HG02852 (cell line): ENCODE data around the gene CNGB1.
A peak's percentile ranks its signal among the peaks of the same experiment; 100 is the strongest.
"Not testable (repeated sequence)": the region's sequence is repeated elsewhere in the genome, so short reads cannot be mapped to it uniquely, and the experiment has no call there.

Experiments used
- ATAC-seq: cut with Tn5 transposase; IDR thresholded peaks from one replicate; pipeline ENCODE4 v1.9.1; 2021; ENCODE audit warnings: mild to moderate bottlenecking, moderate library complexity; ENCODE audit not compliant: unreplicated experiment

The CNGB1 gene

GRCh38 chr16:57997528-57998265 lies 26.8 kb upstream of the CNGB1 start:
- ATAC-seq = no peak

GRCh38 chr16:57997176-57997527 lies 26.2 kb upstream of the CNGB1 start:
- no peak for ATAC-seq

GRCh38 chr16:57996406-57997175 lies 25.7 kb upstream of the CNGB1 start:
- ATAC-seq = no peak

DNA sequence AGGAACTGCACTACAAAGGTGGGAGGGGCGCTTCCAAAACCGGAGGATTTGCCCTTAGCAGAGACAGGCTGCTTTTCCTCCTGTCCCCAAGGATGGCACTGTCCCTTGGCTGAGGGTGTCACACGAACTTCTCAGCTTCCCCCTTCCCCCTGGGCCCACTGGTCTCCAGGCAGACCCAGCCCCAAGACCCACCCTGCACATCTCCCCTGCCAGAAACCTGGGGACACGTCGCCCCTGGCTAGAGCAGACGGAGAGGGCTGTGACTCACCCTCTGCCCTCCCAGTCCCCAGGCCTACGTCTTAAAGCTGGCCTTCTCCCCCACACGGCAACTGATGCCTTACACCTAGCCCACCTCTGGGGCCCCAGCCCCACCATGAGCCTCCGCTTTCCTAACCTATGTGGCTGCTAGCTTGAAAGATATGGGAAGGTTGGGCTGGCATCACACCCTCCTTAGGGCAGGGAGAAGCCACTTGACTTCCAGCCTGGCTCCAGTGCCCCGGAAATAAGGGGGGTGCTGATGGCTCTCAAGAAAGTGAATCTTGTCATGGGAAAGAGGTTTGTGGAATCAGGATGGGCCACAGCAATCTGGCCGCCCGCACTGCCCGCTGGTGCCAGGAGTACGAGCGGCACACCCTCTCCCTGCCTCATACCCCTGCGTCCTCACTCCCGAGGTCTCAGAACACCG lies 24.9 kb upstream of the CNGB1 start:
- no peak for ATAC-seq

DNA sequence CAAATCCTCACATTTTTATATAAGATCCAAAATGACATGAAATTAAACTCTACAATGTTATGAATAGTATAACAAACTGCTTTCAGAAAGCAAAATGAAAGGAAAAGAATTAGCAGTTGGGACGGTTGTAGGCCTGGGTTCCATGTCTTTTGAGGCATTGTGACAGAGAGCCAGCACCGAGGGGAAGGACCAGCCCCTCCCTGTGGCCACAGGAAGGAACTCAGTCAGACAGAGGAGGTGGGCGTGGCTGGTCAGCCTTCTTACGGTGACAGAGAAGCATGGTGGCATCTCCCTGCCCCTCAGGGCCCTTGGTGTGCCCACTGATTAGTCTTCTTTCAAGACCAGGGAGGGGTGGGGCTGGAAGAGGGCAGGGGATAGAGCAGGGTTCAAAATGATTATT lies 23.9 kb upstream of the CNGB1 start:
- peak; percentile 54 for ATAC-seq

DNA sequence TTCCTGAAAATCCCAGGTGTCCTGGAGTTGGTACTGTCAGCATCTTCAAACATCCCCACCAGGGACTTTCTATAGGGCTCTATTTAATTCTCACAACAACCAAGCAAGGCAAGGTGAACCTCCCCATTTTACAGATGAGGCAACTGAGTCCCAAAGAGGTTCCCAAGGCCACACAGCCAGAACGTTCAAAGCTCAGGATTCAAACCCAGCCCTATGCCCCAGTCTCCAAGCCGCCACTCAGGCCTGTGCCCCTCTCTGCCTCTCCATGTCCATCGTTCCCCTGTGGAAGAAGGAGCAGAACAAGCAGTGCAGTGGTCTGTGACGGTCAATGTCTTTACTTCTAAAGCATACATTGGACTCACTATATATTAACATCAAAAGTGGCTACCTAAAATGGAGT lies 23.4 kb upstream of the CNGB1 start:
- no peak for ATAC-seq

GRCh38 chr16:57993897-57994296 lies 23.0 kb upstream of the CNGB1 start:
- ATAC-seq = no peak

GRCh38 chr16:57993438-57993837 lies 22.5 kb upstream of the CNGB1 start:
- ATAC-seq = no peak

DNA sequence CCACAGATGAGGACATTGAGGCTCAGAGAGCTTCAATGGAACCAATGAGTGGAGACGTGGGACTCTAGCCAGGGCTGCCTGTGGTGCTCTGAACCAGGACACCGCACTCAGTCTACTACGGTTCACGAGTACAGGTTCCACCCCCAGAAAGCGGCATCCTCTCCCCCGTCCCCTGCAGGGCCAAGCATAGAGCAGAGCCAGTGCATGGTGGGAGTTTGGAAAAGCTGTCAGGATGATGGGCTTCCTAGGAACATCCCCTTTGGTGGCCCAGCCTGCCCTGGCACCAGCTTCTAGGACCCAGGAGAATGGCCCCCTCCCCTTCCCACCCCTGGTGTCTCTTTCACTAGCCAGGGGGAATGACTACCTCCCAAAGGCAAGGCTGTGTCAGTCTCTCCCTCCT lies 21.2 kb upstream of the CNGB1 start:
- no peak for ATAC-seq

GRCh38 chr16:57991551-57992059 lies 20.7 kb upstream of the CNGB1 start:
- no peak for ATAC-seq

- ATAC-seq = no peak
These were observed 18.0 kb upstream of the CNGB1 start for GRCh38 chr16:57988929-57989328.

DNA sequence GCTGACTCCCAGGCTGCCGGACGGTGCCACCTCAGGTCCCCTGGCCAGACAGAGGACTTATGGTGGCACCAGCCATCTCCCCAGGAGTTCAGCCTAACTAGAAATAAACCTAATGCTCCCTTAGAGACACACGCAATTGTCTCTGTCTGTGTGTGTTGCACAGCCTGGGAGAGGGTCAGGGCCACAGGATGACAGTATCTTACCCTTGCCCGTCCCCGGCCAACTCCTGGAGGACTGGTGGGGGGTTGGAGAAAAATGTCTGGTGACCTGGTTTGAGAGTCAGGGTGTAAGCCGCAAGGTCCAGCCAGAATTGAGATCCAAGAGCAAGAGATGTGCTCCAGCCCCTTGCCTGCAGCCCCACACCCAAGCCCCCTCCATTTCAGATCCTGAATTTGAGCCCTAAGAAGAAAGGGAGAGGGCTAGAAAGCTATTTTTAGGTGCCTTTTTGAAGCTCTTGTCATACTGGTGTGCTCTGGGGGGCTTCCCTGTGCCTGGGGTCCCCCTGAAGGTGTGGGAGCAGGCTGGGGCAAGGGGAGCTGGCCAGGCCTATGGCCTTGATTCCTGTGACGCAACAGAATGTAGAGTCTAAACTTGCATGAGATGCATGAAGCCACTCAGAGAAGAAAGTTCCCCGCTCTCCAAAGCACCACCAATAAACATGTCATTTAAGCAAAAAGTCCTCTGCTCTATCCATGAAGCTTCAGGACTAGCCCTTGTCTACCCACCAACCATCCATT lies 16.7 kb upstream of the CNGB1 start:
- ATAC-seq = no peak

DNA sequence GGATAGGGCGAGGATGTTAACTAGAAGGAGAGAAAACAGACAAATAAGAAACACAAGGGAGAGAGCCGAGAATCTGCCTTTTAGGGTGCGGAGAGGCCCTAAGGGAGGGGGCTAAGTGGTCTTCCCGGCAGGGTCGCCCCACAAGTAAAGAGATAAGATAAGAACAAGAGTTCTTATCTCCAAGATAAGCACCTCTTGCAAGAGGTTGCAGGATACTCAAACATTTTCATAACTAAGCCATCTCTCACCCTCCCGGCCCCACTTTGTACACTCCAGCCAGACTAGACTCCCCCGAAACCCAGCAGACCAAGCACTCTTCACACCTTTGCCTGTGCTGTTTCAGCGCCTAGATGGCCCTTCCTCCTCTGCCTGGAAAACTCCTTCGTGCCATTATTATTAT lies 15.3 kb upstream of the CNGB1 start:
- ATAC-seq = no peak

DNA sequence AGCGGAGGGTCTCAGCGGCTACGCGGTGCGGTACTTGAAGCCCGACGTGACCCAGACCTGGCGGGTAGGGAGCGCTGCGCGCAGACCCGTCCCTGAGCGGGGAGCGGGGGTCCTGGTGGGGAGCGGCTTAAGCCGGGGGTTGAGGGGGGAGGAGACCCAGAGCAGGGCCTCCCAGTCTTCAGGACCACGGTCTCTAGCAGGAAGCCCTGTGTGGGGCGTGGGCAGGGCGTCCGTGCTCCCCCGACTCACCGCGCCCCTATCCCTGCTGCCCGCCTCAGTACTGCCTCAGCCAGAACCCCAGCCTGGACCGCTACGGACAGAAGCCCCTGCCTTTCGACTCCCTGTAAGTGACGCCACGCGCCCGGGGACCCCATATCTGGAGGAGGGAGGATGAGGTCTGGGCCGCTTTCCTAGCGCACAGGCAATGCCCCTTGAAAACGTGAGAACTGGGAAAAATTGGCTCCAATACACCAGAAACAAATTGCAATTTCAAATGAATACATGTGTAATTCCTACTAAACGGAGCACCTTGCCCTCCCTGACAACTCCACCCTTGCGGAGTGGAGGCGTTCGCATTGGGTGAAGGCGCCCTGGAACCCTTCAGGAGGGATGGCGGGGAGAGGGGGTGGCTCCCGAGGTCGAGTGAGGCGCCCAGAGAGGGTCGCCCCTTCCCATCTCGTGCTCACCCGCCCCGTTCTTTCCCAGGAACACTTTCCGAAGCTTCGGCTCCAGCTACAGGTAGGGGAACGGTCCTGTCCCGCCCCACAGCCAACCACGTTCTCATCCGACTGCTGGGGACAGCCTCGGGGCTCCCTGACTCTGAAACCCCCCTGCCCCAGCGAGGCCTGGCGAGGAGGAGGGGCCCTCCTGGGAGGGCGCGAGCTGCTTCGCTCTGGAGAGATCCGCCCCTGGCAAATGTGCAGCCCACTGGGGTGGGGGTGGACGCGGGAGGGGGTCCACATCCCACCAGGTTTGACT lies 14.6 kb upstream of the CNGB1 start:
- peak; percentile 13 for ATAC-seq

DNA sequence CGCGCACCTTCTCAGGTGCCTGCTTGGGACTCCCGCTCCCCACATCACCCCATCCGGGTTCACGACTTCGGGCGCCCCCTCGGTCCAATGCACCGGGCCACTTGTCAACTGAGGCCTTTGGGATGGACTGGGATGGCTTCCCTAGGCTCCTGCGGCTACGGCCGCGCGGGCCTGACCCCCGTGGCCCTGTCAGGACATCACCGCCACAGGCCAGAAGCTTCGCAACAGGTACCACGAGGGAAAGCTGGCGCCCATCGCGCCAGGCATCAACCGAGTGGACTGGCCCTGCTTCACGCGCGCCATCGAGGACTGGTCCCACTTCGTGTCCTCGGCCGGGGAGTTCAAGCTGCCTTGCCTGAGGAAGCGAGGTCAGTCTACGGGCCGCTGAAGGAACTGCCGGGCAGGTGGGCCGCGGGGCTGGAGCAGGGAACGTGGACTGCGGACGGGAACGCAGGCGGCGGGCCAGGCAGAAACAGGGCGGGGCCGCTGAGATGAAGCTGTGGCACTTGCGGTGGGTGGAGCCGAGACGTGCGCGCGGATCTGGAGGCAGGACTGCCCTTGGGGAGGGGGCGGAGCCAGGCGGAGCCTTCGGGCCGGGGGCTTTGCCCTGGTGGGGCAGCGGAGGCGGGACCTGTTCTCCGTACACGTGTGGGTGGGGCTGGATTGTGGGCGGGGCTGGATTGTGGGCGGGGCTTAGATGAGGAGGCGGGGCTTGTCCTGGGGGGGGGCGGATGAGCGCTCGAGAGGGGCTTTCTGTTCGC lies 13.7 kb upstream of the CNGB1 start:
- peak; percentile 76 for ATAC-seq

DNA sequence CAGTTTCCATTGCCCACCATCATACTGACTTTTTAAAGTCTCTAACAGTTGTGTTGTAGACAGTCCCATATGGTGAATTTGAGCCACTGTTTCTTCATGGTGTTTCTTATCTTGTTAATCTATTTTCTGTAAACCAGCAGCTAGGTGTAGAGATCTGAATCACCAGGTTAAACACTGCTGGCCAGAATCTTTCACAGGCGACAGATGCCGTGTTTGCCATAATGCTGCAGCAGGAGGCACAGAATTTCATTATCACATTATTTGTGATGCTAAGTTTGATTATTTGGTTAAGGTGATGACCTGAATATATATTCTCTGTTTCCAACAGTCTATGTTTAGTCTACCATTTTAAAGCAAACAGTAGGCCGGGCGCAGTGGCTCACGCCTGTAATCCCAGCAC lies 11.5 kb upstream of the CNGB1 start:
- ATAC-seq = no peak

DNA sequence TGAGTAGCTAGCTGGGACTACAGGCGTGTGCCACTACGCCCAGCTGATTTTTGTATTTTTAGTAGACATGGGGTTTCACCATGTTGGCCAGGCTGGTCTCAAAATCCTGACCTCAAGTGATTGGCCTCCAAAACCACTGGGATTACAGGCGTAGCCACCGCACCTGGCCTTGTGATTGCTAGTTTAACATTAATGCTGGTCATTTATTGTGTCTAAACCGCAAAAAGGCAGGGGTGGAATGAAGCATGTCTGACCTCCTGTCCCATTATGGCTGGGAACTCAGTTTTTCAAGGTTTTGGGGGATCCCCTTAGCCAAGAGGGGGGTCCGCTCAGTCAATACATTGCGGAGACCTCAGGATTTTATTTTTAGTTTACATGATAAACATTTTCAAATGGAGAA lies 10.7 kb upstream of the CNGB1 start:
- no peak for ATAC-seq

GRCh38 chr16:57979006-57979585 lies 8.2 kb upstream of the CNGB1 start:
- ATAC-seq = no peak

GRCh38 chr16:57978070-57978465 lies 7.1 kb upstream of the CNGB1 start:
- not testable (repeated sequence) for ATAC-seq
